8988T (cell line): ENCODE data around the gene RCSD1.

Experiments used
- DNase-seq: peaks from one replicate; pipeline ENCODE4 v3.0.0; 2011

The RCSD1 gene

DNA sequence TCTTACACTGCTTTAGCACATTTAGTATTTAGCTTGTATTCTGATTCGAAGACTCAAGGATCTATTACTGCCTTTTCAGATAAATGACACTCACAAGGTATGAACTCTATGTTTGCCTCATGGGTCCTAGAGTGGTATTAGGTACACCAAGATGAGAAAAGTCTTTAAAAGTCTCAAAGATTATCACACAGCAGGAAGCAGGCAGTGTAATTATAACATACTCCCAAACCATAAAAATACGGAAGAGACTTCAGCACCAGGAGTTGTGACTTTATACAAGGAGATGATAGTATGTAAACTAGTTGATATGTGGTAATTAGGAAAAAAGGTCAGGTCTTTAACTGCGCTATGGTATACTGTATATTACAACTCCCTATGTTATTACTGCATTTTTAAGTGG lies 11.2 kb upstream of the RCSD1 start:
- no peak for DNase-seq

DNA sequence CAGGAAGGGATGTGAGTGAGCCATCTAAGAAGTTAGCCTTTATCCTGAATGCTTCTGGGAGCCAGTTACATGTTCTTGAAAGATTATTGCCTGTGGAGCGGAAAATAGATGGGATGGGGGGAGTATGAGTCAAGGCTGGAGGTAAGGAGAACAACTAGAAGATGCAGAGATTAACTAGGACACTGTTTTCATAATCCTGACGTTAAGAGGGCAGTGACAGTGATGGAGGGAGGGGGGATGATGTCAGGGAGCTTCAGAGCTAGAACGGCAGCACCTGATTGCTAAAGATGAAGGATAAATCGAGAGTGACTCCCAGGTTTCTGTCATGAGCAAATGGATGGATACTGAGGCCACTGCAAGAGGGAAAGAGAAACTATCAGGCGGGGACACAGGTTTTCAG lies 10.0 kb upstream of the RCSD1 start:
- no peak for DNase-seq

DNA sequence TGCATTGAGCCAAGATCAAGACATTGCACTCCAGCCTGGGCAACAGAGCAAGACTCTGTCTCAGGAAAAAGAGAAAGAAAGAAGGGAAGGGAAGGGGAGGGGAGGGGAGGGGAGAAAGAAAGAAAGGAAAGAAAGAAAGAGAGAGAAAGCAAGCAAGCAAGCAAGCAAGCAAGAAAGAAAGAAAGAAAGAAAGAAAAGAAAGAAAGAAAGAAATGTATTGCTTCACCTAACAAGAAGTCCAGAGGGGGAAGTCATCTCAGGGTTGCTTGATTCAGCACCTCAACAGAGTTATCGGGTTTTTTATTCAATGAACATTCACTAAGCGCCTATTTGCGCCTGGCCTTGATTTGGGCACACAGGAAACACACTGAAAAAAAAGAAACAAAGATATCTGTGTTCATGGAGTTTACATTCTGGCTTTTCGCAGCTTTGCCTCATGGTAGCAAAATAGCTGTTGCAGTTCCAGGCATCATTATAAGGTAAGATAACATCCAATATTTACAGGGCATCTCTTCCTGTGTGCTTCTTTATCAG lies 8.2 kb upstream of the RCSD1 start:
- no peak for DNase-seq

DNA sequence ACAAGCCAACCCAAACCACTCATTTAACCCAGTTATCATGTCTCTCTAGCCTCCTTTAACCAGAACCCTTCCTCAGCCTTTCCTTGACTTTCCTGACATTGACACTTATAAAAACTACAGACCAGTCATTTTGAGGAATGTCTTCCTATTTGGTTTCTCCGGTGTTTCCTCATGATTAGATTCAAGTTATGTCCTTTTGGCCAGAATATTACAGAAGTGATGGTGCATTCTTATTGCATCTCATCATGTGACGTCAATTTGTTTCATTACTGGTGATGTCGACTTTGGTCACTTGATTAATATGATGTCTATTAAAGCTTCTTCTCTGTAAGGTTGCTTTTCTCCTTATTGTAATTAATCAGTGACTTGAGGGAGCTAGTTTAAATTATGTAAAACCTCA lies 6.1 kb upstream of the RCSD1 start:
- no peak for DNase-seq

DNA sequence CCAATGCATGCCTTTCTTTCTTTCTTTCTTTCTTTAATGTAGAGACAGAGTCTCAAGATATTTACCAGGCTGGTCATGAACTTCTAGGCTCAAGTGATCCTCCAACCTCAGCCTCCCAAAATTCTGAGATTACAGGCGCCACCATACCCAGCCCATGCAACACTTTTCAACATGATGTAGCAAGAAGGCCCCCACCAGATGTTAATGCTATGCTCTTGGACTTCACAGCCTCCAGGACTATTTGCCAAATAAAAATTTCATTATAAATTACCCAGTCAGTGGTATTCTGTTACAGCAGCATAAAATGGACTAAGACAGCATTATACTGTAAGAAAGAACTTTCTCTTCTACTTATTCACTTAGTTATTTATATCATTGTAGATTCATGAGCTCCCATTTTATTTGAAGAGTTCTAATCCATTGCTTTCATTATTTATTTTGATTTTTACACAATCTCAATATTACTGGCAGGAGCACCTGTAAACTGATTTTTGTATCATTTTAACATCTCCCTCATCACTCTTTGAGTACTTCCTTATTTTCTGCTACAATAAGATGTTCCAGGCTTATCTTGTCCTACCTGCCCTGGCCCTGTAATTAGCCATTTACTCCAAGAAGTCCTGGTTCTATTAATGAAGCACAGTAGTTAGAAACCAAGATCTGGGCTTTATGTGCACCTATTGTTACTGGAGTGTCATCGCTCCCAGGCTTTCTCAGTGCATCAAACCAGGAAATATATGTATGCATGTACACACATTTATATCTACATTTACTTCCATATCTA lies 4.8 kb upstream of the RCSD1 start:
- no peak for DNase-seq

DNA sequence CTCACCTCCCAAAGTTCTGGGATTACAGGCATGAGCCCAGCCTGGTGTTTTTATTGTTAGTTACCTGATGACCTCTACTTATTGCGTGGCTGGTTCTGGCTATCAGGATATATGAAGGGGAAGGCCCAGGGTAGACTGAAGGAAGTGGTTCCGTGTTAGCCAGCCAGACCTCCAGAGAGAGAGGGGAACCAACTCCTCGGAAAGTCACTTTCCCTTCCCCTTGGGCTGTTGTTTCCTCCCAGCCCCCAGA lies 2.5 kb upstream of the RCSD1 start:
- DNase-seq, result no peak

DNA sequence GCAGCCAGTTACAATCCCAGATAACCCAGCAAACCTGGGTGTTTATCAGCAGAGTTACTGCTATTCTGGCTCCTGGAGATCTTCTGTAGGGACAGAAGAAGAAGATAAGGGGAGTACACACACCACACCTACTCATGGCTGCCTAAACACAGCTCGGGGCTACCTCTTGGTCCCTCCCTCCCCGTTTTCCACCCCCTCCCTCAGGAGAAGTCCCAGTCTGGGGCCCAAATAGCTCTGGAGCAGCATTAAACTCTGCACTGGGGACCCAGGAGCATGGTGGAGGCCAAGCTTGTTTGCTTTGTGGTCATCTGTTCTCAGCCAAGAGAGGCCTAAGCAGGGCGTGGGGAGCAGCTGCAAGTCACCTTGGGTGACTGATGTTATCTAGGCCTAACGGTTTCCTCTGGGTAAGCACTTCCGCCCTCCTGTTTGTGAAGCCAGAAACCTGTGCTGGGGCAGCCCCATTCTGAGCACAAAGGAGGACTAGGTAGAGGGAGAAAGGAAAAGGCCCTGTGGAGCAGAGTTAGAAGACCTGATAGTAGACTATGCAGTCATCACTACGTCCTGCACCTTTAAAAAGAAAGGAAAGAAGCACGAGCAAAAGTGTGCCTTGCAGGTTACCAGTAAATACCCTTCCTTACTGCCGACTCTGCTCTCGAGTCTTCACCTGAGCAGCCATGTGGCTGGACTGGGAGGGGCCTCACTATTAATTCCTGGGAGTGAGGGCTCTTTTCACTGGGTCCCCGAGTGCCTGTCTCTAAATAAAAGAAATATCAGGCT lies 2.0 kb upstream of the RCSD1 start:
- no peak for DNase-seq

DNA sequence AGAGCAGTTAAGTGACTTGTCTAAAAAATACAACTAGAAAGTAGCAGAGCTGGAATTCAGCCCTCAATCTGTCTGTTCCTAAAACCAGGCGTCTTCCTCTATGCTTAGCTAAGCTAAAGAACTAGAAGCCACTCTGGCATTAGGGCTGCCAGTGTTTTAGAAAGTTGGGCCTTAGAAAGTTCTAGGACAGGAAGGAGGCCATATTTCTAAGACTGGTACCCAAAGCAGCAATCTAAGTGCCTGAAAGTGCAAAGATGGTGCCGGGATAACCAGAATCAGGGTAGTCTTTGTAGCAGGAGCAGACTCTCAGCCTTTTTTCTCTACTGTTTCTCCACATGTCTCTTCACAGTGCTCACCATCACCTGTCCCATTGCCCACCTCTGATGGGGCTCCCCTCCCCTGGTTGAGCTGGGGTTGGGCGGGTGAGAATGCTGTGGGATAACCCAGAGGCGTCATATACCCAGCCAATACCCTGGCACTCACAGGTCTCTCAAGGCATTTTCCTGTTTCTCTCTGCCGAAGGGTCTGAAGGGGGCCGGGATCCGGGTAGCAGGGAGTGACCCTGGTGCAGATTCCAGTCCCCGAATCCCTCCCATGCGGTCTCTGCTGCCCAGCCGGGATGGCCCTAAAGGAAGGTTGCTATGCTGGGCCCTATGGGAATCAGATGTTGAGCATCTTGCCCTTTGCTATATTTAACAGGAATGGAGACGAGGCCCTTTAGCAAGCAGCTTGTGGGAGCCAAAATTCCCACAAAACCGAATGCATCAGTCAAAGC lies 1.1 kb upstream of the RCSD1 start:
- no peak for DNase-seq

DNA sequence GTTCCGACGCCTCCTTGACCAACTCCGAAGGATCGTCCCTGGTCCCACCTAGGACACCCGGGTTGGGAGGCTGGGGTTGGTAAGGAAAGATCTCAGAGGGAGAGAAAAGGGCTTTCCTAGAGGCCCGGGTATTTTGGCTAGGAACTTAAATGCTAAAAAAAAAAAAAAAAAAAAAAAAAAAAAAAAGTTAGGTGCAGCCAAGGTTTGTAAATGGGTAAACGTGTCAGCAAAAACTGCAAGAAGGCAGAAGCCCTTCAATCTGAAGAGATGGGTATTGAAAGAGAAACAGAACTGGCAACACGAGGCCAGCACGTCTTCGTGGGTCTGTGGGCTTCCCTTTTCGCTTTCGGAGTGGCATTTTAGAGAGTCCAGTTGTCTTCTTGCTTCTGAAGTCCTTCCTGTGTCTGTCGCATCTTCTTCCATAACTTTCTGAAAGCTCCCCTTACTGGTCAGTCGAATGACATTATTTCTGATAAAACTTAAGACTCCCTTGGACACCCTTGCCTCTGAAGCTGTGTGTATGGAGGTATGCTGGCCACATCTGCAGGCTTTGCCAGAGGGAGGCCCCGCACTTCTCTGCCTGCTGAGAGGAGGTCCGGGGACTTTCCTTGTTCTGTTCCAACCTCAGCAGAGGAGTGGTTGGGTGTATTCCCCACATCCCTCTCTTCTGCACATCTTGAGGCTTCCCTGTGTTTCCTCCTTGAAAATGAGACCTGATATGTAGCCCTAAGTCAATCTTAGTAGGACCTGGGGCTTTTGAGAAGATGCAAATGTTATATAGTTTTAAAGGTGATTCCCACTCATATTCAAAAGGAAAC lies 745 bp downstream of the RCSD1 start:
- no peak for DNase-seq

DNA sequence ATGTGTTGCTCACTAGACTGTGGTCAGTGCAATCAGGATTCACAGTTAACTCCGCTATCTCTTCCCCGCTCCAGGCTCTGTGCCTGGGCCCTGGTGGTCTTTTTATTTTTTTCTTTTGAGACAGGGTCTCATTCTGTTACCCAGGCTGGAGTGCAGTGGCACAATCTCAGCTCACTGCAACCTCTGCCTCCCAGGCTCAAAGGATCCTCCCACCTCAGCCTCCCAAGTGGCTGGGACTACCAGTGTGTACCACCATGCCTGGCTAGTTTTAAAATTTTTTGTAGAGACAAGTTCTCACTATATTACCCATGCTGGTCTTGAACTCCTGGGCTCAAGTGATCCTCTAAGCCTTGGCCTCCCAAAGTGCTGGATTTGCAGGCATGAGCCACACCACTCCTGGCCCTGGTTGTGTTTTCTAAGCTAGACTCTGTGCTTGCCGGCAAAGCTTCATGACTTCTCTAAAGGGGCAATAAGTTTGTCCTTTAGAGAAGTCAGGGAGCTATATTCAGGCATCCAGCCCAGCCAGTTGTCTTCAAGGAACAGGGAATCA lies 1.4 kb downstream of the RCSD1 start:
- DNase-seq, result no peak

DNA sequence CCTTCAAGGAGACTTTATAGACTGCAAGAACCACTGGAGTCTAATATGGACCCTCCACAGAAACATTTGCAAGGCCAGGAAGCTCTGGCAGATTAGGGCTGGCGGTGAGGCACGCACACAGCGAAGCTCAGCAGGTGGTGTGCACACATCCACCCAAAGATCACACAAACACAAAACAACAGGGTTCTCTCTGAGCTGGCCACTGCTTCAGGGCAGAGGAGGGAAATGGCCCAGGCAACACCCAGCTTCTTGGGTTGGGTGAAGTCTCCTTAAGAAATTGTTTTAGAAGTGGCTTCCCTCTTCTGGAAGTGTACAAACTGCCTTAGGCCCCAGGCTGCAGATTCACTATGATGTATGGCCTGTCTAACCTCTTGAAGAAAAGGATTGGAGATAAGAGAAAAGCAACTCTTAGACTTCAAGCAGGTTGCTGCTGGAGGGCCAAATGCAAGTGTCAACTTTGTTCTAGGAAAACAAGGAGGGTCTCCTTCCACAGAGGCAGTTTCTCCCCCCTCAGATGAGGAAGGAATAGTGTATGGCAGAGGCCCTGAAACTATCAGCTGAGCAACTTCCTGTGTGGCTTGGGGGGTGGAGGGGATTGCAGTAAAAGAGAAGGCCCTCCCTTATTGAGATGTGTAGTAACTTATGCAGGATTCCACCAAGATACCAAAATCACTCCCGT lies 2.0 kb downstream of the RCSD1 start:
- no peak for DNase-seq

DNA sequence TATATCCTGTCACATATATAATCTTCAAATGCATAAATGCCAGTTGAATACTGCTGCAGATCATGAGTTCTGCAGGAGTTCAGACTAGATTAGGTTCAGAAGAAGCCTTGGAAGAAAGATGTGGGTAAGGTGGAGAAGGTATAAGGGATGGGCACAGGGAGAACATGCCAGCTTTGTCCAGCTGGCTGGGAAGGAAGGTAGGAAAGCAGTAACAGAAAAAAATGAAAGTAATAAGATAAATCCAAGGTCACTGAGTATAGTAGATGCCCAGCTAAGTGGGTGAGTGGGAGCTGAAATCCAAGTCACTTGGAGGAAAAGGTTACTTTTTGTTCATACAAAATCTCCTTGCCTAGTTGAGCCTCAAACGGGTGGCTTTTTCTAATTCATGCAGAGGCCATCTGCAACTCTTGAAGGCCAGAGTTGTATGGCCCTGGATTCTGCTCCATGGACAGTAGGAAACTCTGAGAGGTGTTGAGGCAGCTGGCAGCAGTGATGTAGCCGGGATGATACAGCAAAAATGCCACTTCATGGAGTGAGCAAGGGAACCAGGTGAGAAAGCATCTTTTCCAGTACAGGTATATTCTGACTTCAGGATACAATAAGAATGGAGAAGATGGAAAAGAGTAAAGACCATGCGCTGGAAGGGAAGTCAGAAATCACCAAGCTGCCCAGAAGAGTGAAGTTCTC lies 3.4 kb downstream of the RCSD1 start:
- DNase-seq, result no peak

DNA sequence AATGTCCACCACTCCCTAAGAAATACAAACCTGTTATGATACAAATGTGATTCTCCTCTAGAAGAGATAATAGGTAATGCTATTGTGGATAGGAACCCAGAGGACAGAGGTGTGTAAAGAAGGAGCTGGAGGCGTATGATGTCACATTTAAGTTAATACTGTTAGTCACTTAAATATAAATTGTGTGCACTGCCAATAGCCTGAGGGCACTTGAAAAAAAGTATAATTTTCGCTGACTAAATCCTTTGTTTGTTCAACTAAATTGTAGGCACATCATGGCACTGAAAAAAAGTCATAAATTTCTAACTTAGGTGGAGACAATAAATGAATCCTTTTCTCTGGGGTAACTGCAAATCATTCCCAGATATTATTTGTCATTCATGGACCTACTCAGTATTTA lies 4.4 kb downstream of the RCSD1 start:
- no peak for DNase-seq

DNA sequence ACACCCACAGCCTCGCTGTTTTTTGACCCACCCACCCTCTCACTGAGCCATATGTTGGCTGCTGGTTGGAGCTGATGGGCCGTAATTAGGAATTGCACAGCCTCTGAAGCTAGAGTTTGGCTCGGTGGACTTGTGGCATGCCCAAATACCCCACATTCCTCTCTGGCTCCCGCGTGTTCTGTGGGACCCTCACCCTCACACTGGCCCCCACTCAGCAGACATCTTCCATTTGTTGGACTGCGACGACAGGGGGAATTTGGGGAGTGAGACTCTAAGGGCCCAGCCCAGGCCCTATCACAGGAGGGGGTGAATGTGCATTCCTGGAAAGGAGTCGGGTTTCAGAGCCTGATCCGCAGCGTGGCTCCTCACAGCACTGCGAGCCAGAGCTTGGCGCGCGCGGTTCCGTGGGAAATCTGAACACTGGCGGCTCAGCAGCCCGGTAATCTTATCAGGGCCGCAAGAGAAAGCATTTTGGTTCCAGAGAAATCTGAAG lies 5.2 kb downstream of the RCSD1 start:
- no peak for DNase-seq

DNA sequence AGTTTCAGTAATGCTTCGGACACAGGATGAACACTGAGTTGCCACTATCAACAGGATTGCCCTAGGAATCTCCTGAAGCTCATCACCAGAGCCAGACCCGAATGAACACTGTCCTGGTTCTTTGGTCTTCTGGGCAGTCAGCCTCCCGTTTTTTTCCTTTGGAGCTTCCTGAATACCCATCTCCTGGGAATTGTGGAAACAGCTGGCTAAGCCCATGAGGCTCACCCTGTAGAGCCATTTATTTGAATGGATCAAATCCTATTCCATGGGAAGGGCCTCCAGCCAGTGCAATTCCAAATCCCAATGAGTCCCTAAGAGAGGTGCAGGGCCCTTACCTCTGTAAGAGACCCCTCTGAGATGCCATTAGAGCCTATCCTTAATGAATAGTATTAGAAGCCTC lies 5.9 kb downstream of the RCSD1 start:
- no peak for DNase-seq

DNA sequence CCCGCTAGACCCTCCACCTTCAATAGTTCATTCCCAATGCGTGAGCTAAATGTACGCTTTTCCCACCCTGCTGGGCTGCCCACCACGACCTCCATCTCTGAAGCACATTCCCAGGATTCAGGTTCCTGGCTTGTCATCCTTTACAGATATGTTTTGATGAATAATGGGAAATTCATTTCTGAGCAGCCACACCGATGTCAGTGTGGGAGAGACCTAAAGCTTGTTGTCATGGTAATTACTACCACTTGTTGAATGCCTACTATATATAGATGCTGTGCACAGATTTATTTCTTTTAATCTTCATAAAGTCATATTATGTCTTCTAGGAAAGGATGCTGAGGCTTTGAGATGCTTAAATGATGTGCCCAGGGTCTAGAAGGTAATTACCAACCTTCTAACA lies 8.0 kb downstream of the RCSD1 start:
- no peak for DNase-seq

DNA sequence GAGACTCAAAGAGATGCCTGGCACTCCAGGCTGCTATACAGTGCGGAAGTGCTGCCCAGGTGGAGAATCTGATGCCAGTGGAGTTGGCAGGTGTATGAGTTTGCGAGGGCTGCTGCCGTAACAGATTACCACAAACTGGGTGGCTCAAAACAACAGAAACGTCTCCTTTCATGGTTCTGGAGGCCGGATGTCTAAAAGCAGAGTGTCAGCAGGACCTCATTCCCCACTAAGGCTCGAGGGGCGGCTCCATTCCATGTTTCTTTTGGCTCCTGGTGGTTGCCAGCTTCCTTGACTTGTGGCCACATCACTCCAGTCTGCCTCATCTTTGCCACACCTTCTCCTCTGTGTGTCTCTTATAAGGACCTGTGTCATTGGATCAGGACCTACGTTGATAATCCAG lies 10.0 kb downstream of the RCSD1 start:
- no peak for DNase-seq

DNA sequence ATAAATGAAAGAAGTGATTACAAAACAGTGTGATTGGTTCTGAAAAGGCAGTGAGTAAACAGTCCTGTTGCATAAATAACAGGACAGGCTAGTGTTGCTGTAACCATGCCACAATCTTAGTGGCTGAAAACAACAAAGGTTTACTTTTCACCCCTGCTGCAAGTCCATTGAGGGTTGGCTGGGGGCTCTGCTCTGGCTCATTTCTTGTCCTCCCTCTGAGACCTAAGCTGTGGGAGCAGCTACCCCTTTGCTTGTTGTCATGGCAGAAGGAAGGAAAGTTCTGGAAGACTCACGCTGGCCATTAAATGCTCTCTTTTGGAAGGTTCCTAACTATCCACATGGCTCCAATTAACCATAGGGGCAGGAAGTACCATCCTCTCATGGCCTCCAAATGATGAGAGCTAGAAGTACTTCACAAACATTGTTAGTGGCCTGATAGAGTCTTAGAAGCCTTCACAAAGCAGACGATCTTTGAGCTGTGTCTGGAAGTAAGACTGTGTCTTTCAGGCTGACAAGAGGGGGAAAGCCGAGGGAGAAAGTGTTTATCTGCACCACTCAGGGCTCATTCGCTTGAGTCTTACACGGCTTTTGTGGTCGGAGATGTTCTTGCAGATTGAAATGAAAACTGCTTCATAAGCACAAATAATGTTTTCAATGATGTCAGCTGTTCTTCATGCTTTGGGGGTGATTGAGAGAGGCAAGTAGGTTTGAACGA lies 11.9 kb downstream of the RCSD1 start:
- DNase-seq, result no peak

DNA sequence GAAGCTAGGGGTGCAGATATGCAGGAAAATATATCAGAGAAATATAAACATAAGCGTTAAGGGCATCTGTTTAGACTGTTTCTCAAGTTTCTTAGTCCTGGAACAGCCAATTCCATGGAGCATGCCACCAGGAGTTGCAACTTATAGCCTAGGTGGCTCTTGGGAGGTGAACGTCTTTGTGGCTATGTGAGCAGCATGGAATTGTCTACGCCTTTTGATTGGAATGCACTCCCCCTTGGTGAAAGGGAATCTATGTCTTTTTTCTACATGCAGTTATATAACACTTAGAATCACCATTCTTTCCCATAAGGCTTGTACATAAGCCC lies 12.4 kb downstream of the RCSD1 start:
- no peak for DNase-seq

DNA sequence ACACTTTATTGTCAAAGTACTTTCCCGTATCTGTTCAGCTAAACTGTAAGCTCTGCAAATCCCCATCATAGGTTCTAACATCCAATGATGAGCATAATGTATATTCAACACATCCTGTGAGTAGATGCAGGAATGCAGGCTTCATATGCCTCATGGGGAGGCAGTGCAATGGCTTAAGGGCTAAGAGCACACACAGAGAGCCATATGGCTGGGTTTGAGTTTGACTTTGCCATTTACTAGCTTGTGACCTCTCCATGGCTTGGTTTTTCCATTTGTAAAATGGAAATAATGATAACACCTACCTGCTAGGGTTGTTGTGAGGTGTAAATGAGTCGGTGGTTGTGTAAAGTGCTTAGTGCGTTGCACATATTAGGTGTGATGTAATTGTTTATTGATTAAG lies 13.4 kb downstream of the RCSD1 start:
- no peak for DNase-seq

DNA sequence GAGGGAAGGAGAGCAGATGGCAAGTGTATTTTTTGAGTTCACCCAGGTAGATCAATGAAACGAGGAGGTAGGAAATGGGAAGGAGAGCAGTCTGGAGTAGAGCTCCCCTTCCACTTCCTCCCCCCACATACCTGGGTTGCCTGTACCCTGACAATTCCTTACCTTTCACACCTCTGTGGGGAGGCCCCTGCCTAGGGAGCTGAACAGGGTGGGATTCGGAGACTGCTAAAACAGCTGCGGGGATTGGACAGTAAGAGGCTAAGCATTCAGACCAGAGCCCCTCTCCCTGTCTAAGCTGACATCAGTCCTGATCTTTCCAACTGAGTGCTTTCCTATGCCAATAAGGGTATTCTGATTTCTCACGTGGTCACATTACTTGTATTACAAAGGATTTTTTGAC lies 14.5 kb downstream of the RCSD1 start:
- DNase-seq, result no peak
